HepG2 (cell line): ENCODE data around the gene KAZALD1. TPM values are rescaled to one million over a fixed set of nuclear protein-coding genes. Genes with fewer than 3 reads are reported as not detected.
A peak's percentile ranks its signal among the peaks of the same experiment; 100 is the strongest.

Experiments
- ARNT2 ChIP-seq: sonication (generic); formaldehyde crosslinking; IDR thresholded peaks from 2 replicates; pipeline ENCODE4 v1.8.0; 2022; ENCODE audit warnings: mild to moderate bottlenecking, low read depth, missing genetic modification reagents, moderate library complexity
- BRD4 ChIP-seq: sonication (generic); formaldehyde crosslinking; IDR thresholded peaks from 2 replicates; pipeline ENCODE4 v1.4.0; 2020; ENCODE audit warnings: missing genetic modification reagents
- CENPX ChIP-seq: sonication (generic); formaldehyde crosslinking; IDR thresholded peaks from 2 replicates; pipeline ENCODE4 v1.9.0; 2021; ENCODE audit warnings: mild to moderate bottlenecking, missing genetic modification reagents, moderate library complexity
- ETV5 ChIP-seq: IDR thresholded peaks from 2 replicates; pipeline ENCODE4 v1.6.1; 2018; ENCODE audit warnings: missing biosample characterization, missing genetic modification reagents, inconsistent platforms, borderline replicate concordance
- GTF3A ChIP-seq: sonication (generic); formaldehyde crosslinking; conservative IDR thresholded peaks from 2 replicates; pipeline ENCODE4 v1.4.0; 2020; ENCODE audit warnings: mild to moderate bottlenecking, missing genetic modification reagents
- HNF4A ChIP-seq: sonication (generic); formaldehyde crosslinking; IDR thresholded peaks from 2 replicates; pipeline ENCODE4 v1.4.0; 2020; ENCODE audit warnings: missing genetic modification reagents
- JUNB ChIP-seq: sonication (generic); formaldehyde crosslinking; IDR thresholded peaks from 2 replicates; pipeline ENCODE4 v1.8.0; 2022; ENCODE audit warnings: missing genetic modification reagents, mild to moderate bottlenecking, borderline replicate concordance
- KAT8 ChIP-seq: IDR thresholded peaks from 2 replicates; pipeline ENCODE4 v1.6.1; 2016; ENCODE audit warnings: missing genetic modification reagents, missing compliant biosample characterization
- MAFF ChIP-seq: IDR thresholded peaks from 2 replicates; pipeline ENCODE4 v1.6.1; 2011; ENCODE audit warnings: low read depth, low read length, improper control_type of control experiment
- NFATC3 ChIP-seq: sonication (generic); formaldehyde crosslinking; IDR thresholded peaks from 2 replicates; pipeline ENCODE4 v1.5.1; 2020; ENCODE audit warnings: mild to moderate bottlenecking, missing genetic modification reagents
- NR1H2 ChIP-seq: sonication (generic); formaldehyde crosslinking; IDR thresholded peaks from 2 replicates; pipeline ENCODE4 v1.8.1; 2022; ENCODE audit warnings: low read depth, missing genetic modification reagents, borderline replicate concordance
- PCBP2 ChIP-seq: fragments of 200-400 bp; formaldehyde crosslinking; optimal IDR thresholded peaks from 2 replicates; pipeline ENCODE3; 2018; ENCODE audit warnings: low read length, low read depth; ENCODE audit not compliant: poor library complexity, severe bottlenecking
- PHF20 ChIP-seq: sonication (generic); formaldehyde crosslinking; IDR thresholded peaks from 2 replicates; pipeline ENCODE4 v1.5.0; 2020; ENCODE audit warnings: mild to moderate bottlenecking, missing genetic modification reagents
- REPIN1 ChIP-seq: sonication (generic); formaldehyde crosslinking; IDR thresholded peaks from 2 replicates; pipeline ENCODE4 v1.8.0; 2022; ENCODE audit warnings: missing genetic modification reagents, low read depth, mild to moderate bottlenecking, borderline replicate concordance
- SMARCC2 ChIP-seq: fragments of 450-650 bp; IDR thresholded peaks from 2 replicates; pipeline ENCODE4 v1.6.1; 2017; ENCODE audit warnings: antibody characterized with exemption, mild to moderate bottlenecking
- SRSF9 ChIP-seq: fragments of 200-400 bp; formaldehyde crosslinking; IDR thresholded peaks from 2 replicates; pipeline ENCODE4 v1.6.1; 2018; ENCODE audit warnings: borderline replicate concordance, mild to moderate bottlenecking, low read depth, low read length; ENCODE audit not compliant: insufficient read depth, poor library complexity, severe bottlenecking
- ZFP36 ChIP-seq: fragments of 150-350 bp; IDR thresholded peaks from 2 replicates; pipeline ENCODE4 v1.6.1; 2018; ENCODE audit warnings: borderline replicate concordance, low read length, low read depth; ENCODE audit not compliant: partially characterized antibody
- ZKSCAN1 ChIP-seq: fragments of 150-350 bp; IDR thresholded peaks from 2 replicates; pipeline ENCODE4 v1.6.1; 2014; ENCODE audit warnings: low read length
- ZMYM4 ChIP-seq: sonication (generic); formaldehyde crosslinking; IDR thresholded peaks from 2 replicates; pipeline ENCODE4 v1.8.1; 2023; ENCODE audit warnings: mild to moderate bottlenecking, missing genetic modification reagents
- ZNF20 ChIP-seq: sonication (generic); formaldehyde crosslinking; IDR thresholded peaks from 2 replicates; pipeline ENCODE4 v1.4.0; 2020; ENCODE audit warnings: mild to moderate bottlenecking, moderate library complexity, missing genetic modification reagents
- ZNF326 ChIP-seq: sonication (generic); formaldehyde crosslinking; IDR thresholded peaks from 2 replicates; pipeline ENCODE4 v1.4.0; 2020; ENCODE audit warnings: missing genetic modification reagents, borderline replicate concordance
- ZNF335 ChIP-seq: sonication (generic); formaldehyde crosslinking; IDR thresholded peaks from 2 replicates; pipeline ENCODE4 v1.4.0; 2020; ENCODE audit warnings: missing genetic modification reagents
- ZNF350 ChIP-seq: sonication (generic); formaldehyde crosslinking; IDR thresholded peaks from 2 replicates; pipeline ENCODE4 v1.4.0; 2020; ENCODE audit warnings: mild to moderate bottlenecking, low read depth, missing genetic modification reagents, borderline replicate concordance
- ZNF547 ChIP-seq: sonication (generic); formaldehyde crosslinking; IDR thresholded peaks from 2 replicates; pipeline ENCODE4 v1.5.1; 2020; ENCODE audit warnings: mild to moderate bottlenecking, missing genetic modification reagents
- ZNF766 ChIP-seq: sonication (generic); formaldehyde crosslinking; IDR thresholded peaks from 2 replicates; pipeline ENCODE4 v1.5.0; 2020; ENCODE audit warnings: missing genetic modification reagents, borderline replicate concordance
- ZNF775 ChIP-seq: sonication (generic); formaldehyde crosslinking; IDR thresholded peaks from 2 replicates; pipeline ENCODE4 v1.4.0; 2020; ENCODE audit warnings: missing genetic modification reagents, mild to moderate bottlenecking, moderate library complexity, borderline replicate concordance
- polyA plus RNA-seq, 8 experiments: library from polyadenylated mRNA; depleted of rRNA in 3 of 8; stranded (reverse) in 7 of 8; unstranded in 1 of 8; fragments of >200 nt; fragmentation: Illumina TruSeq in 4 of 8; extraction: Trizol in 4 of 8; gene quantifications; 2 replicates each; pipeline versions ENCODE4 v1.2.1 to v1.2.3, GENCODE V29; 2011 to 2016; ENCODE audit warnings: low read depth in 4 of 8, missing spikeins in 1 of 8, mixed read lengths in 1 of 8; ENCODE audit not compliant: insufficient read depth in 1 of 8
- total RNA-seq, 5 experiments: library from RNA; depleted of rRNA; stranded (reverse); fragments of >200 nt; fragmentation: Illumina TruSeq; extraction: Trizol; gene quantifications; 2 replicates each; pipeline ENCODE4 v1.2.3, GENCODE V29; 2016; ENCODE audit warnings: low read depth in 1 of 5
- TF ChIP-seq, protein P1 (sequence below): sonication (generic); formaldehyde crosslinking; IDR thresholded peaks from 2 replicates; pipeline ENCODE4 v1.8.0; 2022; ENCODE audit warnings: mild to moderate bottlenecking, missing genetic modification reagents, moderate library complexity
- TF ChIP-seq, protein P2 (sequence below): sonication (generic); formaldehyde crosslinking; IDR thresholded peaks from 2 replicates; pipeline ENCODE4 v1.8.0; 2022; ENCODE audit warnings: missing genetic modification reagents, mild to moderate bottlenecking, borderline replicate concordance
- TF ChIP-seq, protein P3 (sequence below): sonication (generic); formaldehyde crosslinking; IDR thresholded peaks from 2 replicates; pipeline ENCODE4 v1.5.0; 2020; ENCODE audit warnings: missing genetic modification reagents

KAZALD1 gene
- total and polyA plus RNA-seq, 2 of the 13 experiments (the other 11 are each of a cell fraction or from before 2014, with no cell fraction given) = 16.7 to 27.7 TPM

DNA sequence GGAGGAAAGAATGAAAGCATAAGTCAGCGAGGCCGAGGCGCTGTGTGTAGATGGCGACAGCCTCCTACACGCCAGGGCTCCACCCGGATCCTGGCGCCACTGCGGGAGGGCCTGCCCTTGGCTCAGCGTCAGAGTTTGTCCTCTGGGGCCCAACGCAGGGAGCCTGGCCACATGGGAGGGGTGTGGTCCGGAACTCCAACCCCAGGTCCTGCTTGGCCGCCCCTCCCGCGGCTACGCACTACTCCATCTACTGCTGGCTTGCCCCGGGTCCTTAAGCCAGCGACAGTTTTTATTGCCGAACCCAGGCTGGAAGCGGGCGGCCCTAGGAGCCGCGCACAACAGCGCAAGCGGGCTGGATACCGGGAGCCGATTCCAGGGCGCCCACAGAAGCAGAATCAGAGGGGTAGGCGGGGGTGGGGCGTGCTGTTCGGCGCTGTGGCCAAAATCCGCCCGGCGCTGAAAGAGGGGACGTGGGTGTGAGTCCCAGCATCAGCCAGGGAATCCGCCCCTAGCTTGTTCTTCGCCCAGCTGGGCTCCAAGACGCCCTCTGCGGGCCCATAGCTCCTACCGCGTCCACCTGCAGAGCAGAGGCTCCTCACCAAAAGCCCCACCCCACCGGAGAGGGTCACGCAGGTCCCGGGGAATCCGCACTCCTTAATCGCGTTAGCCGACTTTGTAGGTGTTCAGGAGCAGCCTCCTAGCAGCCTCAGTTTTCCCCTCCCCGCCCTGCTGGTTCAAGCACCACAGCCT is 4.5 kb downstream of the KAZALD1 start (continued):
- TF ChIP-seq SRSF9 = no peak
- no peak for TF ChIP-seq NFATC3
- TF ChIP-seq, protein P1, sequence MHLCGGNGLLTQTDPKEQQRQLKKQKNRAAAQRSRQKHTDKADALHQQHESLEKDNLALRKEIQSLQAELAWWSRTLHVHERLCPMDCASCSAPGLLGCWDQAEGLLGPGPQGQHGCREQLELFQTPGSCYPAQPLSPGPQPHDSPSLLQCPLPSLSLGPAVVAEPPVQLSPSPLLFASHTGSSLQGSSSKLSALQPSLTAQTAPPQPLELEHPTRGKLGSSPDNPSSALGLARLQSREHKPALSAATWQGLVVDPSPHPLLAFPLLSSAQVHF (CRISPR knock-in tag) = no peak
- TF ChIP-seq KAT8 (CRISPR knock-in tag) = peak; percentile 79
- TF ChIP-seq ZNF350 (CRISPR knock-in tag) = peak; percentile 83; the same call in 1 of the 2 replicates
- peak; percentile 77; the same call in 1 of the 2 replicates for TF ChIP-seq ARNT2 (CRISPR knock-in tag)
- no peak for TF ChIP-seq ZKSCAN1
- TF ChIP-seq, protein P2, sequence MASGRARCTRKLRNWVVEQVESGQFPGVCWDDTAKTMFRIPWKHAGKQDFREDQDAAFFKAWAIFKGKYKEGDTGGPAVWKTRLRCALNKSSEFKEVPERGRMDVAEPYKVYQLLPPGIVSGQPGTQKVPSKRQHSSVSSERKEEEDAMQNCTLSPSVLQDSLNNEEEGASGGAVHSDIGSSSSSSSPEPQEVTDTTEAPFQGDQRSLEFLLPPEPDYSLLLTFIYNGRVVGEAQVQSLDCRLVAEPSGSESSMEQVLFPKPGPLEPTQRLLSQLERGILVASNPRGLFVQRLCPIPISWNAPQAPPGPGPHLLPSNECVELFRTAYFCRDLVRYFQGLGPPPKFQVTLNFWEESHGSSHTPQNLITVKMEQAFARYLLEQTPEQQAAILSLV = peak; percentile 71; the same call in 1 of the 2 replicates
- TF ChIP-seq ZNF547 (CRISPR knock-in tag) = peak; percentile 41; the same call in 1 of the 2 replicates
- TF ChIP-seq, protein P3, sequence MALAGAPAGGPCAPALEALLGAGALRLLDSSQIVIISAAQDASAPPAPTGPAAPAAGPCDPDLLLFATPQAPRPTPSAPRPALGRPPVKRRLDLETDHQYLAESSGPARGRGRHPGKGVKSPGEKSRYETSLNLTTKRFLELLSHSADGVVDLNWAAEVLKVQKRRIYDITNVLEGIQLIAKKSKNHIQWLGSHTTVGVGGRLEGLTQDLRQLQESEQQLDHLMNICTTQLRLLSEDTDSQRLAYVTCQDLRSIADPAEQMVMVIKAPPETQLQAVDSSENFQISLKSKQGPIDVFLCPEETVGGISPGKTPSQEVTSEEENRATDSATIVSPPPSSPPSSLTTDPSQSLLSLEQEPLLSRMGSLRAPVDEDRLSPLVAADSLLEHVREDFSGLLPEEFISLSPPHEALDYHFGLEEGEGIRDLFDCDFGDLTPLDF = no peak; the same call in 1 of the 2 replicates
- TF ChIP-seq PHF20 (CRISPR knock-in tag) = peak; percentile 48; the same call in 1 of the 2 replicates
- TF ChIP-seq BRD4 = no peak
- TF ChIP-seq GTF3A = no peak
- no peak for TF ChIP-seq CENPX
- TF ChIP-seq ZFP36 = no peak
- TF ChIP-seq ZMYM4 = no peak; the same call in 1 of the 2 replicates
- TF ChIP-seq ZNF20 (CRISPR knock-in tag) = no peak
- peak; percentile 56 for TF ChIP-seq HNF4A (CRISPR knock-in tag)
- TF ChIP-seq NR1H2 = no peak
- TF ChIP-seq ETV5 = peak; percentile 88
- peak; percentile 82; the same call in 1 of the 2 replicates for TF ChIP-seq ZNF766 (CRISPR knock-in tag)
- no peak for TF ChIP-seq JUNB
- peak; percentile 54; the same call in 1 of the 2 replicates for TF ChIP-seq ZNF775
- no peak for TF ChIP-seq SMARCC2
- TF ChIP-seq ZNF335 (CRISPR knock-in tag) = peak; percentile 51; the same call in 1 of the 2 replicates
- TF ChIP-seq MAFF = no peak
- TF ChIP-seq ZNF326 = no peak
- no peak for TF ChIP-seq REPIN1
- TF ChIP-seq PCBP2 = no peak
